HG03342 (cell line): ENCODE data around the gene PABPN1.

Source experiments
- ATAC-seq: cut with Tn5 transposase; IDR thresholded peaks from one replicate; pipeline ENCODE4 v1.9.1; 2021; ENCODE audit warnings: mild to moderate bottlenecking, moderate library complexity; ENCODE audit not compliant: unreplicated experiment

The PABPN1 gene

GRCh38 chr14:23357261-23357660 is 36.0 kb downstream of the PABPN1 start:
- ATAC-seq = no peak

- no peak for ATAC-seq
These were observed 36.8 kb downstream of the PABPN1 start for GRCh38 chr14:23358042-23358441.

DNA sequence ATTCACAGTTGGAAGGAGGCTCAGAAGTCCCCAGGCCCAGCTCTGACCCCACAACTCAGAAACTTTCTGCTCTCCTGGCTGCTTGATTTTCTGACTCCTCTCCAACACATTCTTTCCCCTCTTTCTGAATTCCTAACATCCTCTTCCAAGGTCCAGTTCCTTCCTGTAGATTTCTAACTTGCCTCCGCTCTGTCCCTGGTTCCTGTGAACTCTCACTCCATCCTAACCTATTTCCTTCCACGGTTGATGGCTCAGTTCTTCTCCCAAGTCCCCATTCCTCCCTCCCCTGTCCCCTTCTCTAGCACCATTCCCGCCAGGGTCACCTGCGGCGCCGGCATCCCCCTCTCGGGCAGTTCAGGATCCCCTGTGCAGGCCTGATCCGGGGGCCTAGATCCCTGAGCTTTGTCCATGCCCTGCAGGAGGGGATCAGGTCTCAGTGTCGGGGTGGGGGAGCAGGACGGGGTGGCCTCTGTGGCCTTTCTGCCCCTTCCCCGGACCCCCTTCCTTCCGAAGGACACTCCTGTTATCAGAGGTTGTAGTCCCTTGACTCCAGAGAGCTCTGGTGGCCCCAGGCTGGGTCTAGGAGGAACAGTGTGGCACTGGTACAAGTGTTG is 37.4 kb downstream of the PABPN1 start:
- ATAC-seq = no peak

- ATAC-seq = no peak
These were observed 37.9 kb downstream of the PABPN1 start for GRCh38 chr14:23359167-23359626.

GRCh38 chr14:23359722-23360447 is 38.6 kb downstream of the PABPN1 start:
- ATAC-seq = no peak

DNA sequence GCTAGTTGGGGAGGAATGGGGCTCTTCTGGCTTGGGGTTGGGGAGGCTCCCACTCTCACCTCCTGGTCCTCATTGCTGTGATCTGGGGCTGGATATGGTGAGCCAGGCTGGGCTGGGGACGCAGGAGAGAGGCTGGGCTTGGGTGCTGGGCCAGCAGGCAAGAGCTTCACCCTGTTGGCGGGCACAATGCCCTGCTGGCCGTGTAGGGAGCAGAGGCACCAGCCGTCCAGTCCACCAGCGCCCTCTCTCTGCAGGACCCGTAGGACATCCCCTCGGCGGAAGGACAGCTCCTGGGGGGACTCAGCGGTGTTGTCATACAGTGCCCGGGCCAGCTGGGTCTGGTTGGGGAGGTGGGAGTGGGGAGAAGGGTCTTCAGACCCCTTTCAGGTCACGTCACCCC is 39.2 kb downstream of the PABPN1 start:
- ATAC-seq = no peak

GRCh38 chr14:23361320-23361719 is 40.1 kb downstream of the PABPN1 start:
- no peak for ATAC-seq

DNA sequence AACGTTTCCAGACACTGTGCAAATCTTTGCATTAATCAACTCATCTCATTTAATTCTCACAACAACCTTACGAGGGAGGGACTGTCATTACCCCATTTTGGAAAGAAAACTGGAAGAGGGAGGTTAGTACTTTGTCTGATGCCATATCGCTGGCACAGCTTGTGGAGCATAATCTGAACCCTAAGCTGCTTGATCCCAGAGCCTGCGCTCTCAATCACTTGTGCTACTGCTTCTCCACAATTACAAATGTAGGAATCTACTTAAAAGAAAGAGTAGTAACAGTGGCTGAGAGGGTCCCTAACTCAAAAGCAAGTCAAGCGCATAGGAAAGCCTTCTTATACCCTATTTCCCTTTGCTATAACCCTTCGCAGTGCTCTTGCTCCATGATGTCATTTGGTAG is 40.5 kb downstream of the PABPN1 start:
- ATAC-seq = no peak

- ATAC-seq = no peak
These were observed 40.9 kb downstream of the PABPN1 start for GRCh38 chr14:23362200-23362599.

- ATAC-seq = no peak
These were observed 43.1 kb downstream of the PABPN1 start for GRCh38 chr14:23364164-23365035.

DNA sequence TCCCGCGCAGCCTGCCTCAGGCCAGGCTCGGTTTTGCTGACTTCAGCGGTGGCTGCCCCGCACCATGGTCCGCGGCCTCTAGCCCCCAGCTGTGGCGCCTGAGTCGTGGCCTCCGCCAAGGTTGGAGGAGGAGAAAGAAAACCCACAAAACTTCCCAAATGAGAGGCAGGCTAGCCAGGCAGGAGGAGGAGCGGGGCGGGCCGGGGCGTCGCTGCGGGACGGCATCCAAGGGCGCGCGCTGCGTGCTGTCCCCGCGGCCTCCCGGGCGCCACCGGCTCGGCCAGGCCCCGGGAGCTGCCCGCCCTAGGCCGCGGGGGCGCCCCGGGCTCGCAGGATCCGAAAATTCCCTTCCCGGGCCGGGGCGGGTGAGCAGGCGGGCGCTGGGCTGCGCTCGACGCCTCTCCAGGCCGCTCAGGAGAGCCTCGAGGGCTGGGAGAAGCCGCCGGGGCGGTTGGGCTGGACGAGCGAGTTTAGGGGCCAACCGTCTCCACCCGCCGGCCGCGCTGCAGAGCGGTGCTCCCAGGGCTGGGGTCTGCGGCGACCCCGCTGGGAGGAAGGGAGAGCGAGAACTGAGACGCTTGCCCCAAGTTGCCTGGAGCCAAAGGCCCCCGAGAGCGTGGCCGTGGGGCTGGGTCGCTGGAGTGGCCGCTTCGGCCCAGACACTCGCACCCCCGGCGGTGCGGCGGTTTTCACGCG is 43.9 kb downstream of the PABPN1 start, which contains the start of gene EFS:
Gene EFS, minus strand, starts transcription at position 137 of the 696 bp plus-strand sequence. CDS start 147 bp downstream, outside the sequence.
- ATAC-seq = no peak

GRCh38 chr14:23365732-23366425 is 44.6 kb downstream of the PABPN1 start:
- no peak for ATAC-seq

DNA sequence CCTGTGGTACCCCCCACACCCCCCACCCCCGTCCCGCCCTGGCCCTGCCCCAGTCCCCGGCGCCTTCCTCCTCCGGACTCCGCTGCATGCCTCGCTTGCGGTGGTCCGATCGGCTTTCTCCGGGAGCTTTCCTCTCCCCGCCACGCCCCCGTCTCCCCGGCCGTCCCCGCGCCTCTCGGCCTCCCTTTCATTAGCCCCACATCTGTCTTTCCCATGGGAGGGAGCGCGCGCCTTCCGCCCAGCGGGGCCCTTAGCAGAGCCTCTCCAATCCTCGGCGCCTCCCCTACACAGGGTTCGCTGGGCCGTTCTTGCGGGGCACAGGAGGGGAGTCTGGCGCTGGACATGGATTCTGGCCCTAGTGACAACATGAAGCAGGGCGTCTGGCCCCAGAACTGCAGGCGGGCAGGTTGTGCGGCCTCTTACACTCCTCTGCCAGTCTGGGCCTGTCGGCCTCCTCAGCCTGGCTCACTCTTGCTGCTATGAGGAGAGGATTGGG is 45.2 kb downstream of the PABPN1 start:
- ATAC-seq = no peak

DNA sequence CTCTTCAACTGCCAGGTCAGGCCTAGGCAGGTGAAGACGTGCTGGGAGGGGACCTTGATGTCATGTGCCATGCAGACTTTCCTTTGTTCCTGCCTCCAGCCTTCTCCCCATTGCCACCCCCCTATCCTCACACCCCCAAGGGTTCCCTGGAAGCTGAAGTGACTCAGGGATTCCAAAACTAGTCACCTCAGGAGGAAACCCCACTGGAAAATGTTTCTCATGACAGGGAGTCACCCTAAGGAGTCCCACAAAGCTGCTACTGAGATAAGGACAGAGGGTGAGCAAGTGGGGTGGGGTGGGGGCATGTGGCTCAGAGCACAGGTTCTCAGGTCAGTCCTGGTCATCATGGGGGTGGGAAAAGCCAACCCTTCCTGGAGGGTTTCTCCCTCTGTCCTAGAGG is 49.0 kb downstream of the PABPN1 start:
- ATAC-seq = no peak

DNA sequence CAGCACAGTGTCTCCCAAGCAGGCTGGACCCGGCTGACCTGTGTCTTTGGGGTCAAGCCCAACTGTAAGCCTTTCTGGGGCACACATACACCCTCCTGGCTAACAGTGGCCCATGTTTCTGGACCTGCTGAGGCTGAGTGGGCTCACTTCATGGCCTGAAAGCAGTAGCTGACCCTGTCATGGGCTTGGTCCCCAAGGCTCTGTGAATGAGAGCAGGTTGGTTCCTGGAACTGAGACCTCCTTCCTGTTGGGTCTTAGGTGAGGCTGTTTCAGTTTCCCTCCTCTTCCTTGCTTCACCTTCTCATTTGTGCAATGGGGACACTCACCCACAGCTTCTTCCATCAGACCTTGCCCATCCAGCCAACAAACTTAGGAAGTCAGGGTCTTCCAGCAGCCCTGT is 50.6 kb downstream of the PABPN1 start:
- ATAC-seq = no peak

- ATAC-seq = no peak
These were observed 51.3 kb downstream of the PABPN1 start, which contains the start of gene IL25 for GRCh38 chr14:23372509-23372908. Gene IL25, plus strand, starts transcription at chr14:23372809.

GRCh38 chr14:23373041-23373440 is 51.8 kb downstream of the PABPN1 start:
- ATAC-seq = no peak
